HepG2 (cell line): ENCODE measurements around the gene SIK3. TPM values are rescaled to one million over a fixed set of nuclear protein-coding genes. Genes with fewer than 3 reads are reported as not detected.

Experiments used
- ATAC-seq: fragments of 200-7000 bp; cut with Tn5 transposase; 3 replicates; pipeline ENCODE4 v1.9.1; 2020; ENCODE audit warnings: mild to moderate bottlenecking, moderate library complexity
- BruUV-seq: library from RNA; stranded (reverse); fragments of 400-500 nt; replicated peaks from 2 replicates; lab custom pipeline; 2021; lab: Mats Ljungman, UMichigan
- CTCF ChIA-PET: fragments of 300-600 bp; formaldehyde crosslinking; extraction: SDS; loops from one replicate; lab custom pipeline; 2021; ENCODE audit warnings: low total read pairs, inconsistent platforms, low intra/inter-chr PET ratio; lab: Yijun Ruan, JAX
- POLR2A ChIA-PET: fragments of 350-600 bp; sonication (Branson Sonifier 250); formaldehyde crosslinking; loops from one replicate; lab custom pipeline; 2020; ENCODE audit warnings: antibody characterized with exemption, inconsistent platforms; lab: Yijun Ruan, JAX
- DNase-seq: peaks from one replicate; pipeline ENCODE4 v3.0.0-alpha.2; 2015; ENCODE audit warnings: low spot score
- FAIRE-seq: peaks from 3 replicates; lab custom pipeline; 2011; peaks lifted over from hg19 to GRCh38; lab: Jason Lieb, UNC
- H2AFZ ChIP-seq: one replicate; pipeline ENCODE4 v1.6.1; 2011; ENCODE audit warnings: low read length, inconsistent platforms
- H3K27ac ChIP-seq: fragments of 300-600 bp; 3 replicates; pipeline ENCODE4 v1.8.0; 2011; ENCODE audit warnings: mixed run types, mild to moderate bottlenecking, mixed read lengths, low read length, inconsistent platforms; ENCODE audit not compliant: insufficient read depth; ENCODE audit errors: extremely low read length
- H3K27me3 ChIP-seq, 2 experiments: fragments of 200-600 bp in 1 of 2; 2 replicates in 1 of 2; 3 replicates in 1 of 2; pipeline versions ENCODE4 v1.6.0 to v1.8.0; 2011; ENCODE audit warnings: low read length in 2 of 2, mild to moderate bottlenecking in 2 of 2, moderate library complexity in 2 of 2, inconsistent platforms in 1 of 2; ENCODE audit not compliant: insufficient read depth in 2 of 2, control insufficient read depth in 1 of 2
- H3K36me3 ChIP-seq, 2 experiments: fragments of 200-600 bp in 1 of 2; replicated peaks in 1 of 2; 2 replicates in 1 of 2; 3 replicates in 1 of 2; pipeline versions ENCODE4 v1.5.1 to v1.8.0; 2011; ENCODE audit warnings: low read length in 2 of 2, inconsistent platforms in 1 of 2; ENCODE audit not compliant: insufficient read depth in 2 of 2, control insufficient read depth in 1 of 2
- H3K4me1 ChIP-seq: 2 replicates; pipeline ENCODE4 v1.5.1; 2012; ENCODE audit warnings: low read length, inconsistent platforms; ENCODE audit not compliant: insufficient read depth
- H3K4me2 ChIP-seq: 2 replicates; pipeline ENCODE4 v1.6.0; 2011; ENCODE audit warnings: low read depth, low read length, inconsistent platforms
- H3K4me3 ChIP-seq, 3 experiments: fragments of 200-600 bp in 1 of 3; sonication (generic), shearing (Covaris generic) in 1 of 3; replicated peaks in 1 of 3; 2 replicates each; pipeline ENCODE4 v1.5.1; 2011 to 2016; ENCODE audit warnings: low read length in 3 of 3, inconsistent platforms in 2 of 3, low read depth in 2 of 3, mild to moderate bottlenecking in 2 of 3, control low read depth in 1 of 3, mixed read lengths in 1 of 3; ENCODE audit not compliant: insufficient read depth in 1 of 3
- H3K79me2 ChIP-seq: one replicate; pipeline ENCODE4 v1.6.1; 2011; ENCODE audit warnings: low read length, inconsistent platforms; ENCODE audit not compliant: insufficient read depth
- H3K9ac ChIP-seq: 2 replicates; pipeline ENCODE4 v1.6.0; 2011; ENCODE audit warnings: mild to moderate bottlenecking, low read depth, low read length, inconsistent platforms; ENCODE audit not compliant: insufficient read depth
- H3K9me3 ChIP-seq: 2 replicates; pipeline ENCODE4 v1.5.1; 2012; ENCODE audit warnings: mild to moderate bottlenecking, low read length
- H4K20me1 ChIP-seq: 2 replicates; pipeline ENCODE4 v1.6.0; 2011; ENCODE audit warnings: inconsistent platforms, mild to moderate bottlenecking, low read length, moderate library complexity; ENCODE audit not compliant: insufficient read depth
- ARID4A ChIP-seq: sonication (generic); formaldehyde crosslinking; IDR thresholded peaks from 2 replicates; pipeline ENCODE4 v1.5.0; 2020; ENCODE audit warnings: mild to moderate bottlenecking, missing genetic modification reagents, borderline replicate concordance
- GTF2F1 ChIP-seq: fragments of 150-350 bp; IDR thresholded peaks from 2 replicates; pipeline ENCODE4 v1.6.1; 2014; ENCODE audit warnings: low read length
- KLF11 ChIP-seq: IDR thresholded peaks from 2 replicates; pipeline ENCODE4 v1.6.1; 2016; ENCODE audit warnings: missing compliant biosample characterization
- TCF7 ChIP-seq: sonication (generic); IDR thresholded peaks from 2 replicates; pipeline ENCODE4 v1.6.1; 2016; ENCODE audit warnings: antibody characterized with exemption, low read depth
- ZC3H4 ChIP-seq: sonication (generic); formaldehyde crosslinking; IDR thresholded peaks from 2 replicates; pipeline ENCODE4 v1.4.0; 2020; ENCODE audit warnings: missing genetic modification reagents, borderline replicate concordance
- ZNF253 ChIP-seq: sonication (generic); formaldehyde crosslinking; IDR thresholded peaks from 2 replicates; pipeline ENCODE4 v1.8.0; 2022; ENCODE audit warnings: mild to moderate bottlenecking, missing genetic modification reagents, borderline replicate concordance
- ZUFSP ChIP-seq: sonication (generic); formaldehyde crosslinking; IDR thresholded peaks from 2 replicates; pipeline ENCODE4 v1.9.0; 2021; ENCODE audit warnings: missing genetic modification reagents, mild to moderate bottlenecking, borderline replicate concordance
- WGBS: methylation state at CpG from one replicate; pipeline ENCODE4 v1.1.6; 2017; ENCODE audit warnings: low lambda C conversion rate; 5-methylcytosine and 5-hydroxymethylcytosine counted together
- in situ Hi-C: cut with HindIII; loops from 2 replicates; pipeline ENCODE4 v1.10.0; 2017; ENCODE audit warnings: low pct_unique_long_range_greater_than_20kb; ENCODE audit not compliant: extremely low pct_ligation_motif_present
- intact Hi-C: fragments of 100-400 bp; cut with micrococcal nuclease; formaldehyde crosslinking; loops from one replicate; pipeline ENCODE4 v1.10.0; 2022; ENCODE audit not compliant: unreplicated experiment
- polyA plus RNA-seq, 8 experiments: library from polyadenylated mRNA; depleted of rRNA in 3 of 8; stranded (reverse) in 7 of 8; unstranded in 1 of 8; fragments of >200 nt; fragmentation: Illumina TruSeq in 4 of 8; extraction: Trizol in 4 of 8; gene quantifications; 2 replicates each; pipeline versions ENCODE4 v1.2.1 to v1.2.3, GENCODE V29; 2011 to 2016; ENCODE audit warnings: low read depth in 4 of 8, missing spikeins in 1 of 8, mixed read lengths in 1 of 8; ENCODE audit not compliant: insufficient read depth in 1 of 8
- total RNA-seq, 5 experiments: library from RNA; depleted of rRNA; stranded (reverse); fragments of >200 nt; fragmentation: Illumina TruSeq; extraction: Trizol; gene quantifications; 2 replicates each; pipeline ENCODE4 v1.2.3, GENCODE V29; 2016; ENCODE audit warnings: low read depth in 1 of 5
- TF ChIP-seq, protein P1 (sequence below): sonication (generic); formaldehyde crosslinking; IDR thresholded peaks from 2 replicates; pipeline ENCODE4 v1.4.0; 2020; ENCODE audit warnings: missing genetic modification reagents; ENCODE audit errors: not compliant biosample characterization
- TF ChIP-seq, protein P2 (sequence below): sonication (generic); formaldehyde crosslinking; IDR thresholded peaks from 2 replicates; pipeline ENCODE4 v1.4.0; 2020; ENCODE audit warnings: missing genetic modification reagents
- TF ChIP-seq, protein P3 (sequence below): sonication (generic); formaldehyde crosslinking; IDR thresholded peaks from 2 replicates; pipeline ENCODE4 v1.9.0; 2022; ENCODE audit warnings: missing genetic modification reagents, mild to moderate bottlenecking, borderline replicate concordance

Gene SIK3
- total and polyA plus RNA-seq, 2 of the 13 experiments (the other 11 are each of a cell fraction or from before 2014, with no cell fraction given): 5.7 to 9.8 TPM

DNA sequence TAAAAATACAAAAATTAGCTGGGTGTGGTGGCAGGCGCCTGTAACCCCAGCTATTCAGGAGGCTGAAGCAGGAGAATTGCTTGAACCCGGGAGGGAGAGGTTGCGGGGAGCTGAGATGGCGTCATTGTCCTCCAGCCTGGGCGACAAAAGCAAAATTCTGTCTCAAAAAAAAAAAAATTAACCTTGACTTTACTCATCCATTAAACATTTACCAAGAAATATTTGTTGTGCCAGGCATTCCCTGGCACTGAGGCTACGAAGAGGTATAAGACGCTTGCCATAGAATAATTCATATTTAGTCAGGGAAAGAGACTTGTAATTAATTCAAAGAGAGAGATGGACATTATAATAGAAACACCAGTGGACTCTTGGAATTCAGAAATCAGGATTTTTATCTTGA is 32.7 kb upstream of the SIK3 start:
- in situ Hi-C loops: loop anchor here (5.0 kb wide), 1 partner anchor 76 kb away; no protein-coding TSS in a partner anchor
- no peak for TF ChIP-seq ZUFSP (CRISPR knock-in tag)
- no peak for TF ChIP-seq GTF2F1
- TF ChIP-seq KLF11 (CRISPR knock-in tag): no peak
- TF ChIP-seq TCF7: no peak
- TF ChIP-seq, protein P1, sequence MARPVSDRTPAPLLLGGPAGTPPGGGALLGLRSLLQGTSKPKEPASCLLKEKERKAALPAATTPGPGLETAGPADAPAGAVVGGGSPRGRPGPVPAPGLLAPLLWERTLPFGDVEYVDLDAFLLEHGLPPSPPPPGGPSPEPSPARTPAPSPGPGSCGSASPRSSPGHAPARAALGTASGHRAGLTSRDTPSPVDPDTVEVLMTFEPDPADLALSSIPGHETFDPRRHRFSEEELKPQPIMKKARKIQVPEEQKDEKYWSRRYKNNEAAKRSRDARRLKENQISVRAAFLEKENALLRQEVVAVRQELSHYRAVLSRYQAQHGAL: no peak
- no peak for TF ChIP-seq ARID4A (CRISPR knock-in tag)
- no peak for TF ChIP-seq ZNF253
- TF ChIP-seq, protein P2, sequence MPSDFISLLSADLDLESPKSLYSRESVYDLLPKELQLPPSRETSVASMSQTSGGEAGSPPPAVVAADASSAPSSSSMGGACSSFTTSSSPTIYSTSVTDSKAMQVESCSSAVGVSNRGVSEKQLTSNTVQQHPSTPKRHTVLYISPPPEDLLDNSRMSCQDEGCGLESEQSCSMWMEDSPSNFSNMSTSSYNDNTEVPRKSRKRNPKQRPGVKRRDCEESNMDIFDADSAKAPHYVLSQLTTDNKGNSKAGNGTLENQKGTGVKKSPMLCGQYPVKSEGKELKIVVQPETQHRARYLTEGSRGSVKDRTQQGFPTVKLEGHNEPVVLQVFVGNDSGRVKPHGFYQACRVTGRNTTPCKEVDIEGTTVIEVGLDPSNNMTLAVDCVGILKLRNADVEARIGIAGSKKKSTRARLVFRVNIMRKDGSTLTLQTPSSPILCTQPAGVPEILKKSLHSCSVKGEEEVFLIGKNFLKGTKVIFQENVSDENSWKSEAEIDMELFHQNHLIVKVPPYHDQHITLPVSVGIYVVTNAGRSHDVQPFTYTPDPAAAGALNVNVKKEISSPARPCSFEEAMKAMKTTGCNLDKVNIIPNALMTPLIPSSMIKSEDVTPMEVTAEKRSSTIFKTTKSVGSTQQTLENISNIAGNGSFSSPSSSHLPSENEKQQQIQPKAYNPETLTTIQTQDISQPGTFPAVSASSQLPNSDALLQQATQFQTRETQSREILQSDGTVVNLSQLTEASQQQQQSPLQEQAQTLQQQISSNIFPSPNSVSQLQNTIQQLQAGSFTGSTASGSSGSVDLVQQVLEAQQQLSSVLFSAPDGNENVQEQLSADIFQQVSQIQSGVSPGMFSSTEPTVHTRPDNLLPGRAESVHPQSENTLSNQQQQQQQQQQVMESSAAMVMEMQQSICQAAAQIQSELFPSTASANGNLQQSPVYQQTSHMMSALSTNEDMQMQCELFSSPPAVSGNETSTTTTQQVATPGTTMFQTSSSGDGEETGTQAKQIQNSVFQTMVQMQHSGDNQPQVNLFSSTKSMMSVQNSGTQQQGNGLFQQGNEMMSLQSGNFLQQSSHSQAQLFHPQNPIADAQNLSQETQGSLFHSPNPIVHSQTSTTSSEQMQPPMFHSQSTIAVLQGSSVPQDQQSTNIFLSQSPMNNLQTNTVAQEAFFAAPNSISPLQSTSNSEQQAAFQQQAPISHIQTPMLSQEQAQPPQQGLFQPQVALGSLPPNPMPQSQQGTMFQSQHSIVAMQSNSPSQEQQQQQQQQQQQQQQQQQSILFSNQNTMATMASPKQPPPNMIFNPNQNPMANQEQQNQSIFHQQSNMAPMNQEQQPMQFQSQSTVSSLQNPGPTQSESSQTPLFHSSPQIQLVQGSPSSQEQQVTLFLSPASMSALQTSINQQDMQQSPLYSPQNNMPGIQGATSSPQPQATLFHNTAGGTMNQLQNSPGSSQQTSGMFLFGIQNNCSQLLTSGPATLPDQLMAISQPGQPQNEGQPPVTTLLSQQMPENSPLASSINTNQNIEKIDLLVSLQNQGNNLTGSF: no peak
- TF ChIP-seq, protein P3, sequence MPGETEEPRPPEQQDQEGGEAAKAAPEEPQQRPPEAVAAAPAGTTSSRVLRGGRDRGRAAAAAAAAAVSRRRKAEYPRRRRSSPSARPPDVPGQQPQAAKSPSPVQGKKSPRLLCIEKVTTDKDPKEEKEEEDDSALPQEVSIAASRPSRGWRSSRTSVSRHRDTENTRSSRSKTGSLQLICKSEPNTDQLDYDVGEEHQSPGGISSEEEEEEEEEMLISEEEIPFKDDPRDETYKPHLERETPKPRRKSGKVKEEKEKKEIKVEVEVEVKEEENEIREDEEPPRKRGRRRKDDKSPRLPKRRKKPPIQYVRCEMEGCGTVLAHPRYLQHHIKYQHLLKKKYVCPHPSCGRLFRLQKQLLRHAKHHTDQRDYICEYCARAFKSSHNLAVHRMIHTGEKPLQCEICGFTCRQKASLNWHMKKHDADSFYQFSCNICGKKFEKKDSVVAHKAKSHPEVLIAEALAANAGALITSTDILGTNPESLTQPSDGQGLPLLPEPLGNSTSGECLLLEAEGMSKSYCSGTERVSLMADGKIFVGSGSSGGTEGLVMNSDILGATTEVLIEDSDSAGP (CRISPR knock-in tag): no peak
- no peak for TF ChIP-seq ZC3H4 (CRISPR knock-in tag)

More for the DNA sequence above, 32.7 kb upstream of the SIK3 start:
- WGBS: 34% methylated on average over 7 of the region's 7 CpGs
- CTCF ChIA-PET: no interaction called here
- no peak overlapping the region for H3K27ac ChIP-seq
- H3K4me3 ChIP-seq: no peak overlapping the region
- intact Hi-C loops: loop anchor here (5.0 kb wide), 1 partner anchor 76 kb away; no protein-coding TSS in a partner anchor
- POLR2A ChIA-PET: no interaction called here
- ATAC-seq: no peak
- FAIRE-seq: no peak
- no peak for DNase-seq
- H2AFZ ChIP-seq: no peak overlapping the region
- H3K9me3 ChIP-seq: no peaks in the 10 kb centered on the region
- no peak overlapping the region for H3K9ac ChIP-seq
- no peaks in the 10 kb centered on the region for H3K79me2 ChIP-seq
- H3K4me2 ChIP-seq: no peak overlapping the region
- H3K36me3 ChIP-seq: no peaks in the 10 kb centered on the region
- BruUV-seq: no TSS peak
- 0 out of 2 replicates have a peak, but pooled peaks cover 7% of the 10 kb centered on the region for H3K4me1 ChIP-seq
- H3K27me3 ChIP-seq: peaks cover 0 to 4% of the 10 kb centered on the region in 2 experiments; a peak in 2 of 5 replicates
- no peaks in the 10 kb centered on the region for H4K20me1 ChIP-seq
